ENCODE measurements around the gene CD6. TPM values are rescaled to one million over a fixed set of nuclear protein-coding genes. Genes with fewer than 3 reads are reported as not detected.

The CD6 gene
- polyA plus RNA-seq, 10 donors, result 0.43 to 10.6 (median 1.1) TPM

GRCh38 chr11:61028135-61028729, 56.8 kb downstream of the CD6 start:
- no peak for DNase-seq

- no peak for DNase-seq
These were observed 61.3 kb downstream of the CD6 start for GRCh38 chr11:61032824-61033223.

GRCh38 chr11:61033417-61033816, 61.9 kb downstream of the CD6 start:
- DNase-seq, result no peak

- DNase-seq, result peak in 2 of 3 donors; percentile 30 to 64
These were observed 62.6 kb downstream of the CD6 start for GRCh38 chr11:61034111-61034510.

- DNase-seq, result peak in 2 of 3 donors; percentile 61 to 71
These were observed 63.4 kb downstream of the CD6 start for GRCh38 chr11:61034704-61035525.

- DNase-seq, result no peak
These were observed 64.0 kb downstream of the CD6 start for GRCh38 chr11:61035526-61035835.

GRCh38 chr11:61037441-61038093, 66.1 kb downstream of the CD6 start:
- DNase-seq, result peak in 2 of 3 donors; percentile 40 to 53

GRCh38 chr11:61039916-61040315, 68.4 kb downstream of the CD6 start:
- peak in 1 of 3 donors; percentile 28 for DNase-seq

GRCh38 chr11:61041755-61042518, 70.5 kb downstream of the CD6 start:
- DNase-seq, result peak; percentile 39 to 84 (median 70)

GRCh38 chr11:61042537-61042936, 71.1 kb downstream of the CD6 start:
- DNase-seq, result no peak

GRCh38 chr11:61042961-61043540, 71.6 kb downstream of the CD6 start:
- DNase-seq, result no peak

- no peak for DNase-seq
These were observed 73.8 kb downstream of the CD6 start for GRCh38 chr11:61045271-61045670.

- DNase-seq, result no peak
These were observed 75.4 kb downstream of the CD6 start for GRCh38 chr11:61046833-61047232.

GRCh38 chr11:61048368-61049062, 77.0 kb downstream of the CD6 start:
- no peak for DNase-seq

- DNase-seq, result no peak
These were observed 77.5 kb downstream of the CD6 start for GRCh38 chr11:61049063-61049377.

- no peak for DNase-seq
These were observed 78.4 kb downstream of the CD6 start for GRCh38 chr11:61049859-61050258.

- DNase-seq, result no peak
These were observed 80.9 kb downstream of the CD6 start for GRCh38 chr11:61052182-61052972.

- DNase-seq, result no peak
These were observed 81.7 kb downstream of the CD6 start for GRCh38 chr11:61053191-61053590.

GRCh38 chr11:61054513-61054912, 83.0 kb downstream of the CD6 start:
- no peak for DNase-seq

GRCh38 chr11:61054927-61055562, 83.6 kb downstream of the CD6 start:
- DNase-seq, result no peak

Data from muscle of back (tissue), 11 donors.